ENCODE results near the gene TTC28.

DNA sequence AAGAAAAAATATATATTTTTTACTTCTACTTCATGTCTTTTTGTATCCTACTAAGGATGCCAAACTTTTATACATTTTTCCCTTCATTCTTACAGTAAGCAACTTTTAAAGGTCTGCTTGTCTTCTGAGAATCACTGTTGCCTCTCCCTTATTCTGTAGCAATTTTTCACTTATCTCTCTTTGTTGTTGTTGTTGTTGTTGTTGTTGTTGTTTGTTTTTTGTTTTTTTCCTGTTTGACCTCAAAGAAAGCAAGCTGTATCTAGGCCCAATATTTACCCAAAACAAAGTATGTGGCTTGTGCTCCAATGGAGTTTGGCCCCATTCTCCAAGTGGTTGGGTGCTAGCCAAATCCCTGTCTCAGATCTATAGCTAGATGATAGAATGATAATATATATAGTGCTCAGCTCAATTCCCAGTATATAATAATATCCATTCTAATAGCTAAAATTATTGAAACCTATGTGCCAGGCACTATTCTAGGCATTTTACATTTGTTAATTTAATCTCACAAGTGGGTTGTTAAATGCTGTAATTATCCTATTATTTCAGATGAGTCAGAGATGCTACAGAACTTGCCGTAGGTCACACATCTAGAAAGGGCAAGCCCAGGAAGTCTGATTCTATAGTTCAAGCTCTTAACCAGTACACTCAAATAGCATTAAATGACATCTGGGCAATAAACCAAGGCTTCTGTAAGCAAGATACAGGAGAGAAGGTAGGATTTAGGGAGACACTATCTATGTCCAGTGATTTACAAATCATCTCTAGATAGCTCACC, 555.5 kb downstream of the TTC28 start:
- TF ChIP-seq, protein P1, sequence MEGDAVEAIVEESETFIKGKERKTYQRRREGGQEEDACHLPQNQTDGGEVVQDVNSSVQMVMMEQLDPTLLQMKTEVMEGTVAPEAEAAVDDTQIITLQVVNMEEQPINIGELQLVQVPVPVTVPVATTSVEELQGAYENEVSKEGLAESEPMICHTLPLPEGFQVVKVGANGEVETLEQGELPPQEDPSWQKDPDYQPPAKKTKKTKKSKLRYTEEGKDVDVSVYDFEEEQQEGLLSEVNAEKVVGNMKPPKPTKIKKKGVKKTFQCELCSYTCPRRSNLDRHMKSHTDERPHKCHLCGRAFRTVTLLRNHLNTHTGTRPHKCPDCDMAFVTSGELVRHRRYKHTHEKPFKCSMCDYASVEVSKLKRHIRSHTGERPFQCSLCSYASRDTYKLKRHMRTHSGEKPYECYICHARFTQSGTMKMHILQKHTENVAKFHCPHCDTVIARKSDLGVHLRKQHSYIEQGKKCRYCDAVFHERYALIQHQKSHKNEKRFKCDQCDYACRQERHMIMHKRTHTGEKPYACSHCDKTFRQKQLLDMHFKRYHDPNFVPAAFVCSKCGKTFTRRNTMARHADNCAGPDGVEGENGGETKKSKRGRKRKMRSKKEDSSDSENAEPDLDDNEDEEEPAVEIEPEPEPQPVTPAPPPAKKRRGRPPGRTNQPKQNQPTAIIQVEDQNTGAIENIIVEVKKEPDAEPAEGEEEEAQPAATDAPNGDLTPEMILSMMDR (IDR thresholded peaks at IDR 0.05; ENCODE audit: extremely low read depth in 1 of 2, insufficient read depth in 1 of 2, low read depth in 1 of 2, low read length in 2 of 2) = no peak
- TF ChIP-seq EZH2 (IDR thresholded peaks at IDR 0.05; ENCODE audit: borderline replicate concordance, low read depth, low read length, severe bottlenecking) (no peak), POLR2A (IDR thresholded peaks at IDR 0.05; ENCODE audit: low read depth, low read length) (no peak), FOS (IDR thresholded peaks at IDR 0.05; ENCODE audit: borderline replicate concordance, insufficient read depth, low read length) (no peak), POLR2AphosphoS5 (IDR thresholded peaks at IDR 0.05; ENCODE audit: insufficient read depth, low read depth, low read length) (no peak)
- TF ChIP-seq, protein P2, sequence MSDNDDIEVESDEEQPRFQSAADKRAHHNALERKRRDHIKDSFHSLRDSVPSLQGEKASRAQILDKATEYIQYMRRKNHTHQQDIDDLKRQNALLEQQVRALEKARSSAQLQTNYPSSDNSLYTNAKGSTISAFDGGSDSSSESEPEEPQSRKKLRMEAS (IDR thresholded peaks at IDR 0.05; ENCODE audit: insufficient read depth, insufficient read length) = no peak

Measured in endothelial cell of umbilical vein (primary cell).